ENCODE data around the gene LCN6. TPM values are rescaled to one million over a fixed set of nuclear protein-coding genes. Genes with fewer than 3 reads are reported as not detected.

Gene LCN6
- total RNA-seq, 1 donor from 2014 or later = not detected

DNA sequence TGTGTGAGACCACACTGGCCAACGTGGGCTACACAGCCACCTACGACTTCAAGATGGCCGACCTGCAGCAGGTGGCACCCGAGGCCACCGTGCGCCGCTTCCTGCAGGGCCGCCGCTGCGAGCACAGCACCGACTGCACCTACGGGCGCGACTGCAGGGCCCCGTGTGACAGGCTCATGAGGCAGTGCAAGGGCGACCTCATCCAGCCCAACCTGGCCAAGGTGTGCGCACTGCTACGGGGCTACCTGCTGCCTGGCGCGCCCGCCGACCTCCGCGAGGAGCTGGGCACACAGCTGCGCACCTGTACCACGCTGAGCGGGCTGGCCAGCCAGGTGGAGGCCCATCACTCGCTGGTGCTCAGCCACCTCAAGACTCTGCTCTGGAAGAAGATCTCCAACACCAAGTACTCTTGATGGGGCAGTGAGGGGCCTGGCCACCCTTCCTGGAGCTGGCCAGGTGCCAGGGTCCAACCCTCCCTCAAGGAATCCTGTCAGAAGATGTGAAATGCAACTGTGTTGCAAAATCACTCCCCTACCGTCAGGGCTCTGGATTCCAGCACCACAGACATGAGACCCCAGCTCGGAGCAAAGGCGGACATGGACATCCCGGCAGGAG, 24.9 kb downstream of the LCN6 start:
- DNase-seq (ENCODE audit: low read depth) = no peak
- Mint-ChIP-seq H3K4me3 (ENCODE audit: unreplicated experiment) (peak overlapping the region; percentile 40), H3K27ac (ENCODE audit: unreplicated experiment) (peak overlapping the region; percentile 69), H3K27me3 (ENCODE audit: low read depth, unreplicated experiment) (no peaks in the 10 kb centered on the region), H3K9me3 (ENCODE audit: unreplicated experiment) (no peaks in the 10 kb centered on the region), H3K36me3 (ENCODE audit: low read depth, unreplicated experiment) (peaks cover 8% of the 10 kb centered on the region), H3K4me1 (ENCODE audit: low read depth, unreplicated experiment) (peaks cover 15% of the 10 kb centered on the region)
- Histone ChIP-seq H2AFZ (ENCODE audit: low read depth, low read length) (no peak overlapping the region), H3K27me3 (ENCODE audit: insufficient read depth, low read length) (no peaks in the 10 kb centered on the region), H3K4me3 (ENCODE audit: insufficient read depth, low read depth, low read length) (no peak overlapping the region), H4K20me1 (ENCODE audit: insufficient read depth, low read length) (peaks cover 71% of the 10 kb centered on the region), H3K79me2 (ENCODE audit: insufficient read depth, low read length) (peaks cover 48% of the 10 kb centered on the region), H3K9me3 (ENCODE audit: insufficient read depth, low read depth, low read length) (no peaks in the 10 kb centered on the region), H3K36me3 (ENCODE audit: insufficient read depth, low read length) (peaks cover 22% of the 10 kb centered on the region), H3K9ac (ENCODE audit: low read length) (no peak overlapping the region), H3K4me1 (ENCODE audit: insufficient read depth, low read length) (peaks cover 39% of the 10 kb centered on the region), H3K27ac (ENCODE audit: low read depth, low read length) (no peak overlapping the region), H3K4me2 (ENCODE audit: low read length) (no peak overlapping the region)
- FAIRE-seq = no peak
- TF ChIP-seq, protein P1, sequence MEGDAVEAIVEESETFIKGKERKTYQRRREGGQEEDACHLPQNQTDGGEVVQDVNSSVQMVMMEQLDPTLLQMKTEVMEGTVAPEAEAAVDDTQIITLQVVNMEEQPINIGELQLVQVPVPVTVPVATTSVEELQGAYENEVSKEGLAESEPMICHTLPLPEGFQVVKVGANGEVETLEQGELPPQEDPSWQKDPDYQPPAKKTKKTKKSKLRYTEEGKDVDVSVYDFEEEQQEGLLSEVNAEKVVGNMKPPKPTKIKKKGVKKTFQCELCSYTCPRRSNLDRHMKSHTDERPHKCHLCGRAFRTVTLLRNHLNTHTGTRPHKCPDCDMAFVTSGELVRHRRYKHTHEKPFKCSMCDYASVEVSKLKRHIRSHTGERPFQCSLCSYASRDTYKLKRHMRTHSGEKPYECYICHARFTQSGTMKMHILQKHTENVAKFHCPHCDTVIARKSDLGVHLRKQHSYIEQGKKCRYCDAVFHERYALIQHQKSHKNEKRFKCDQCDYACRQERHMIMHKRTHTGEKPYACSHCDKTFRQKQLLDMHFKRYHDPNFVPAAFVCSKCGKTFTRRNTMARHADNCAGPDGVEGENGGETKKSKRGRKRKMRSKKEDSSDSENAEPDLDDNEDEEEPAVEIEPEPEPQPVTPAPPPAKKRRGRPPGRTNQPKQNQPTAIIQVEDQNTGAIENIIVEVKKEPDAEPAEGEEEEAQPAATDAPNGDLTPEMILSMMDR (IDR thresholded peaks at IDR 0.05; ENCODE audit: insufficient read depth, low read depth, low read length) = no peak
- no peak for TF ChIP-seq EZH2 (IDR thresholded peaks at IDR 0.05; ENCODE audit: insufficient read depth, low read length)

DNA sequence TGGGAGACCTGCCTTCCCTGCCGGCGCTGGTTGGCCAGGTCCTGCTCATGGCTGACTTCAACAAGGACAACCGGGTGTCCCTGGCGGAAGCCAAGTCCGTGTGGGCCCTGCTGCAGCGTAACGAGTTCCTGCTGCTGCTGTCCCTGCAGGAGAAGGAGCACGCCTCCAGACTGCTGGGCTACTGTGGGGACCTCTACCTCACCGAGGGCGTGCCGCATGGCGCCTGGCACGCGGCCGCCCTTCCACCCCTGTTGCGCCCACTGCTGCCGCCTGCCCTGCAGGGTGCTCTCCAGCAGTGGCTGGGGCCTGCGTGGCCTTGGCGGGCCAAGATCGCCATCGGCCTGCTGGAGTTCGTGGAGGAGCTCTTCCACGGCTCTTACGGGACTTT, 25.4 kb downstream of the LCN6 start:
- DNase-seq (ENCODE audit: low read depth) (no peak), FAIRE-seq (no peak)
- Histone ChIP-seq H3K4me3 (ENCODE audit: insufficient read depth, low read depth, low read length) (no peak overlapping the region), H4K20me1 (ENCODE audit: insufficient read depth, low read length) (peaks cover 71% of the 10 kb centered on the region), H3K27ac (ENCODE audit: low read depth, low read length) (no peak overlapping the region), H3K36me3 (ENCODE audit: insufficient read depth, low read length) (peaks cover 22% of the 10 kb centered on the region), H3K9me3 (ENCODE audit: insufficient read depth, low read depth, low read length) (no peaks in the 10 kb centered on the region), H3K4me1 (ENCODE audit: insufficient read depth, low read length) (peaks cover 37% of the 10 kb centered on the region), H2AFZ (ENCODE audit: low read depth, low read length) (no peak overlapping the region), H3K79me2 (ENCODE audit: insufficient read depth, low read length) (peaks cover 45% of the 10 kb centered on the region), H3K9ac (ENCODE audit: low read length) (no peak overlapping the region), H3K27me3 (ENCODE audit: insufficient read depth, low read length) (no peaks in the 10 kb centered on the region), H3K4me2 (ENCODE audit: low read length) (no peak overlapping the region)
- no peak overlapping the region for H3K27ac Mint-ChIP-seq (ENCODE audit: unreplicated experiment)
- H3K4me1 Mint-ChIP-seq (ENCODE audit: low read depth, unreplicated experiment) = peaks cover 15% of the 10 kb centered on the region
- no peak for TF ChIP-seq EZH2 (IDR thresholded peaks at IDR 0.05; ENCODE audit: insufficient read depth, low read length)
- TF ChIP-seq, protein P1 (IDR thresholded peaks at IDR 0.05; ENCODE audit: insufficient read depth, low read depth, low read length) = no peak
- H3K9me3 Mint-ChIP-seq (ENCODE audit: unreplicated experiment) = no peaks in the 10 kb centered on the region
- no peak overlapping the region for H3K4me3 Mint-ChIP-seq (ENCODE audit: unreplicated experiment)
- H3K27me3 Mint-ChIP-seq (ENCODE audit: low read depth, unreplicated experiment) = no peaks in the 10 kb centered on the region
- H3K36me3 Mint-ChIP-seq (ENCODE audit: low read depth, unreplicated experiment) = peaks cover 8% of the 10 kb centered on the region

Measured in astrocyte (in vitro differentiated cells and primary cell).